ENCODE measurements around the gene SLC28A2.
"Not testable (repeated sequence)": the region's sequence is repeated elsewhere in the genome, so short reads cannot be mapped to it uniquely, and the experiment has no call there.

The SLC28A2 gene

GRCh38 chr15:45263854-45264253 is 11.8 kb downstream of the SLC28A2 start:
- no peak for DNase-seq

GRCh38 chr15:45265506-45265905 is 13.5 kb downstream of the SLC28A2 start:
- no peak for DNase-seq

GRCh38 chr15:45268135-45268534 is 16.1 kb downstream of the SLC28A2 start:
- DNase-seq = peak; percentile 7 to 10

GRCh38 chr15:45274636-45275380 is 22.8 kb downstream of the SLC28A2 start:
- no peak for DNase-seq

GRCh38 chr15:45276831-45277230 is 24.8 kb downstream of the SLC28A2 start:
- no peak for DNase-seq

GRCh38 chr15:45279024-45279698 is 27.1 kb downstream of the SLC28A2 start:
- peak; percentile 97 to 98 for DNase-seq

- no peak for DNase-seq
Measured at GRCh38 chr15:45285413-45285812, 33.4 kb downstream of the SLC28A2 start.

GRCh38 chr15:45287390-45287956 is 35.4 kb downstream of the SLC28A2 start:
- no peak for DNase-seq

GRCh38 chr15:45288947-45289346 is 36.9 kb downstream of the SLC28A2 start:
- DNase-seq = no peak

- no peak for DNase-seq
Measured at GRCh38 chr15:45291822-45292582, 40.0 kb downstream of the SLC28A2 start.

- DNase-seq = not testable (repeated sequence)
Measured at GRCh38 chr15:45293326-45293725, 41.3 kb downstream of the SLC28A2 start.

- not testable (repeated sequence) for DNase-seq
Measured at GRCh38 chr15:45298964-45299378, 46.9 kb downstream of the SLC28A2 start.

- no peak for DNase-seq
Measured at GRCh38 chr15:45304711-45305110, 52.7 kb downstream of the SLC28A2 start.

- DNase-seq = no peak
Measured at GRCh38 chr15:45306105-45306504, 54.1 kb downstream of the SLC28A2 start.

- DNase-seq = no peak
Measured at GRCh38 chr15:45307230-45307924, 55.3 kb downstream of the SLC28A2 start.

- DNase-seq = not testable (repeated sequence)
Measured at GRCh38 chr15:45314117-45314516, 62.1 kb downstream of the SLC28A2 start.

GRCh38 chr15:45314960-45315359 is 62.9 kb downstream of the SLC28A2 start:
- no peak for DNase-seq

- DNase-seq = no peak
Measured at GRCh38 chr15:45319472-45320214, 67.6 kb downstream of the SLC28A2 start.

GRCh38 chr15:45320581-45321205 is 68.7 kb downstream of the SLC28A2 start:
- no peak for DNase-seq

- no peak for DNase-seq
Measured at GRCh38 chr15:45326280-45326679, 74.2 kb downstream of the SLC28A2 start.

GRCh38 chr15:45326741-45327140 is 74.7 kb downstream of the SLC28A2 start:
- no peak for DNase-seq

All from activated CD4-positive, alpha-beta T cell treated with anti-CD3 and anti-CD28 coated beads, Interleukin-2, amount 50 U/mL, for 48 hours (primary cell).